GM23338 (cell line): ENCODE results near the gene PKD1L1. TPM values are rescaled to one million over a fixed set of nuclear protein-coding genes. Genes with fewer than 3 reads are reported as not detected.

ENCODE experiments used
- ATAC-seq: fragments of 200-7000 bp; cut with Tn5 transposase; 3 replicates; pipeline ENCODE4 v1.9.1; 2020
- DNase-seq: peaks from one replicate; pipeline ENCODE4 v3.0.0-alpha.2; 2015; ENCODE audit warnings: low spot score
- H2AFZ ChIP-seq: fragments of 200-600 bp; sonication (generic); 2 replicates; pipeline ENCODE4 v1.8.0; 2016; ENCODE audit warnings: antibody characterized with exemption, mild to moderate bottlenecking, moderate library complexity
- H3F3A ChIP-seq: fragments of 200-600 bp; sonication (generic); replicated peaks from 2 replicates; pipeline ENCODE4 v1.8.0; 2017; ENCODE audit warnings: antibody characterized with exemption, mixed run types, low read depth
- H3K27ac ChIP-seq: fragments of 200-600 bp; sonication (generic); 2 replicates; pipeline ENCODE4 v1.6.1; 2016; ENCODE audit warnings: low read depth
- H3K27me3 ChIP-seq: fragments of 200-600 bp; sonication (generic); 2 replicates; pipeline ENCODE4 v1.8.0; 2016; ENCODE audit warnings: mild to moderate bottlenecking, mixed run types, moderate library complexity; ENCODE audit not compliant: insufficient read depth
- H3K36me3 ChIP-seq: fragments of 200-600 bp; sonication (generic); 2 replicates; pipeline ENCODE4 v1.8.0; 2016; ENCODE audit warnings: mild to moderate bottlenecking; ENCODE audit not compliant: insufficient read depth
- H3K4me1 ChIP-seq: fragments of 200-600 bp; sonication (generic); 2 replicates; pipeline ENCODE4 v1.8.0; 2016; ENCODE audit warnings: mild to moderate bottlenecking, moderate library complexity; ENCODE audit not compliant: insufficient read depth
- H3K4me2 ChIP-seq: fragments of 200-600 bp; sonication (generic); 2 replicates; pipeline ENCODE4 v1.7.1; 2017; ENCODE audit warnings: mixed run types
- H3K4me3 ChIP-seq: fragments of 200-600 bp; sonication (generic); 2 replicates; pipeline ENCODE4 v1.6.1; 2016; ENCODE audit warnings: mixed run types
- H3K79me2 ChIP-seq: fragments of 200-600 bp; sonication (generic); replicated peaks from 2 replicates; pipeline ENCODE4 v1.8.0; 2017; ENCODE audit warnings: mild to moderate bottlenecking; ENCODE audit not compliant: insufficient read depth
- H3K9me2 ChIP-seq: fragments of 200-600 bp; sonication (generic); 2 replicates; pipeline ENCODE4 v1.8.0; 2017; ENCODE audit not compliant: insufficient read depth
- H4K20me1 ChIP-seq: fragments of 200-600 bp; sonication (generic); replicated peaks from 2 replicates; pipeline ENCODE4 v1.8.0; 2017; ENCODE audit warnings: mild to moderate bottlenecking; ENCODE audit not compliant: insufficient read depth
- H3K27ac Mint-ChIP-seq: 2 replicates; pipeline ENCODE4 v1.8.0; 2020; ENCODE audit warnings: inconsistent platforms, mild to moderate bottlenecking, moderate library complexity, mixed read lengths
- H3K27me3 Mint-ChIP-seq: 3 replicates; pipeline ENCODE4 v1.8.0; 2022; ENCODE audit warnings: low read depth, mild to moderate bottlenecking, moderate library complexity, mixed read lengths, inconsistent platforms; ENCODE audit not compliant: insufficient read depth, poor library complexity
- H3K36me3 Mint-ChIP-seq: 3 replicates; pipeline ENCODE4 v1.8.0; 2021; ENCODE audit warnings: low read depth, mild to moderate bottlenecking, inconsistent platforms, moderate library complexity, mixed read lengths
- H3K4me1 Mint-ChIP-seq: 3 replicates; pipeline ENCODE4 v1.8.0; 2020; ENCODE audit warnings: mild to moderate bottlenecking, inconsistent platforms, mixed read lengths
- H3K4me3 Mint-ChIP-seq: 3 replicates; pipeline ENCODE4 v1.8.0; 2021; ENCODE audit warnings: moderate library complexity, mild to moderate bottlenecking, inconsistent platforms, mixed read lengths
- H3K9me3 Mint-ChIP-seq: 3 replicates; pipeline ENCODE4 v1.8.0; 2020; ENCODE audit warnings: moderate library complexity, mild to moderate bottlenecking, inconsistent platforms, mixed read lengths
- CREB1 ChIP-seq: fragments of 250-450 bp; sonication (Bioruptor Pico); IDR thresholded peaks from 2 replicates; pipeline ENCODE4 v1.5.0; 2020; ENCODE audit warnings: low read depth, mild to moderate bottlenecking, moderate library complexity
- EZH2 ChIP-seq: fragments of 200-600 bp; sonication (generic); IDR thresholded peaks from one replicate; pipeline ENCODE4 v1.8.0; 2017; ENCODE audit warnings: antibody characterized with exemption, mild to moderate bottlenecking, low read depth; ENCODE audit not compliant: unreplicated experiment
- EZH2phosphoT487 ChIP-seq: fragments of 200-600 bp; sonication (generic); IDR thresholded peaks from one replicate; pipeline ENCODE4 v1.8.1; 2018; ENCODE audit warnings: antibody characterized with exemption; ENCODE audit not compliant: unreplicated experiment
- POLR2AphosphoS5 ChIP-seq: IDR thresholded peaks from 2 replicates; pipeline ENCODE4 v1.6.1; 2016; ENCODE audit warnings: antibody characterized with exemption, low read depth
- ZNF114 ChIP-seq: fragments of 250-450 bp; sonication (Bioruptor Pico); IDR thresholded peaks from 2 replicates; pipeline ENCODE4 v1.5.0; 2020; ENCODE audit warnings: mild to moderate bottlenecking, moderate library complexity
- ZNF331 ChIP-seq: fragments of 250-450 bp; sonication (Bioruptor Pico); IDR thresholded peaks from 2 replicates; pipeline ENCODE4 v1.5.0; 2020; ENCODE audit warnings: low read depth, mild to moderate bottlenecking, moderate library complexity
- polyA plus RNA-seq: library from polyadenylated mRNA; unstranded; fragments of >200 nt; fragmentation: Nextera tagmentation; extraction: Ambion mirVana; gene quantifications from 2 replicates; pipeline ENCODE4 v1.2.1, GENCODE V29; 2016
- total RNA-seq: library from RNA; depleted of rRNA; stranded (reverse); fragments of >200 nt; shearing (Covaris generic); gene quantifications from 2 replicates; pipeline ENCODE4 v1.2.3, GENCODE V29; 2014
- TF ChIP-seq, protein P1 (sequence below): fragments of 250-450 bp; sonication (Bioruptor Pico); IDR thresholded peaks from 2 replicates; pipeline ENCODE4 v1.5.0; 2020; ENCODE audit warnings: mild to moderate bottlenecking, moderate library complexity

Gene PKD1L1
- total and polyA plus RNA-seq, 2 experiments from 2014 or later = 0.03 TPM; not detected in 1

DNA sequence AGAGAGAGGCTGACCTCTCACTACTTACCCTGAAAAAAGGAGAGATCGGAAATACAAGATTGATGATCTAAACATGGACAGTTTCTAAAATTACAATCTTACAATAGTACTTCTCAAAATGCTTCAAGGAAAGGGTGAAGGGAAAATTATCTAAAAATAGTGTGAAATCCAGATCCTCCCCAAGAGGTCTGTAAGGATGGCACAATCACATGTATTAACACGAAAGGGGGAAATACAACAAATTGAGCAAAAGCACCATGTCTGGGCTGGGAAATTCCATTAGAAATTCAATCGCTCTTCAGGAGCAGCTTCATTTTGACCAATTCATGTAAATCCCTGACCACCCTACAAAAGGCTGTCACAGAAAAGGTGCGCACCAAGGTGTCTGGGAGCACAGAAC lies 67.0 kb downstream of the PKD1L1 start:
- no peak overlapping the region for H3K4me3 Mint-ChIP-seq

DNA sequence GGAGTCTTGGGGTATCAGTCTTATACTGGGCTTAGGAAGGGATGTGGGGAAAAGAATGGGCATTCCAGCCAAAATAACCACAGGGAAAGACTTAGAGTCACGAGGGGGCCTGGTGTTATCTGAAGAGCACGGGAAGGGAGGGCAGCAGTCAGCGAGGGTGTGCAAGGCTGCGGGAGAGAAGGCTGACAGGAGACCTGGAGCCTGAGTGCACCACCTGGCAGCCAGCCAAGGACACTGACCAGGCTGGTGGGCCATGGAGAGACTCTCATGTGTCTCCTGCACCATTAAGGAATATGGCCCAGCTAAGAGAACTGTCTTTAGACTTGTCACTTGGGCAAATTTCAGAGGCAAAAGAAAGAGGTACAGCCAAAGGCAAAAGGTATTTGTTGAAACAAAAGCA lies 69.6 kb downstream of the PKD1L1 start:
- Histone ChIP-seq H3K9me2 (no peaks in the 10 kb centered on the region), H3K36me3 (no peaks in the 10 kb centered on the region), H3F3A (no peaks in the 10 kb centered on the region), H3K4me2 (no peak overlapping the region), H2AFZ (no peak overlapping the region), H4K20me1 (no peaks in the 10 kb centered on the region), H3K27ac (no peak overlapping the region), H3K27me3 (no peaks in the 10 kb centered on the region), H3K4me3 (no peak overlapping the region), H3K79me2 (no peaks in the 10 kb centered on the region), H3K4me1 (no peaks in the 10 kb centered on the region)
- DNase-seq (no peak), ATAC-seq (no peak)
- Mint-ChIP-seq H3K27ac (no peak overlapping the region), H3K36me3 (no peaks in the 10 kb centered on the region), H3K4me3 (no peak overlapping the region), H3K9me3 (no peaks in the 10 kb centered on the region; the same call in 2 of the 3 replicates), H3K27me3 (no peaks in the 10 kb centered on the region), H3K4me1 (no peaks in the 10 kb centered on the region; the same call in 2 of the 3 replicates)
- TF ChIP-seq CREB1 (CRISPR knock-in tag) (no peak), POLR2AphosphoS5 (no peak)
- TF ChIP-seq, protein P1, sequence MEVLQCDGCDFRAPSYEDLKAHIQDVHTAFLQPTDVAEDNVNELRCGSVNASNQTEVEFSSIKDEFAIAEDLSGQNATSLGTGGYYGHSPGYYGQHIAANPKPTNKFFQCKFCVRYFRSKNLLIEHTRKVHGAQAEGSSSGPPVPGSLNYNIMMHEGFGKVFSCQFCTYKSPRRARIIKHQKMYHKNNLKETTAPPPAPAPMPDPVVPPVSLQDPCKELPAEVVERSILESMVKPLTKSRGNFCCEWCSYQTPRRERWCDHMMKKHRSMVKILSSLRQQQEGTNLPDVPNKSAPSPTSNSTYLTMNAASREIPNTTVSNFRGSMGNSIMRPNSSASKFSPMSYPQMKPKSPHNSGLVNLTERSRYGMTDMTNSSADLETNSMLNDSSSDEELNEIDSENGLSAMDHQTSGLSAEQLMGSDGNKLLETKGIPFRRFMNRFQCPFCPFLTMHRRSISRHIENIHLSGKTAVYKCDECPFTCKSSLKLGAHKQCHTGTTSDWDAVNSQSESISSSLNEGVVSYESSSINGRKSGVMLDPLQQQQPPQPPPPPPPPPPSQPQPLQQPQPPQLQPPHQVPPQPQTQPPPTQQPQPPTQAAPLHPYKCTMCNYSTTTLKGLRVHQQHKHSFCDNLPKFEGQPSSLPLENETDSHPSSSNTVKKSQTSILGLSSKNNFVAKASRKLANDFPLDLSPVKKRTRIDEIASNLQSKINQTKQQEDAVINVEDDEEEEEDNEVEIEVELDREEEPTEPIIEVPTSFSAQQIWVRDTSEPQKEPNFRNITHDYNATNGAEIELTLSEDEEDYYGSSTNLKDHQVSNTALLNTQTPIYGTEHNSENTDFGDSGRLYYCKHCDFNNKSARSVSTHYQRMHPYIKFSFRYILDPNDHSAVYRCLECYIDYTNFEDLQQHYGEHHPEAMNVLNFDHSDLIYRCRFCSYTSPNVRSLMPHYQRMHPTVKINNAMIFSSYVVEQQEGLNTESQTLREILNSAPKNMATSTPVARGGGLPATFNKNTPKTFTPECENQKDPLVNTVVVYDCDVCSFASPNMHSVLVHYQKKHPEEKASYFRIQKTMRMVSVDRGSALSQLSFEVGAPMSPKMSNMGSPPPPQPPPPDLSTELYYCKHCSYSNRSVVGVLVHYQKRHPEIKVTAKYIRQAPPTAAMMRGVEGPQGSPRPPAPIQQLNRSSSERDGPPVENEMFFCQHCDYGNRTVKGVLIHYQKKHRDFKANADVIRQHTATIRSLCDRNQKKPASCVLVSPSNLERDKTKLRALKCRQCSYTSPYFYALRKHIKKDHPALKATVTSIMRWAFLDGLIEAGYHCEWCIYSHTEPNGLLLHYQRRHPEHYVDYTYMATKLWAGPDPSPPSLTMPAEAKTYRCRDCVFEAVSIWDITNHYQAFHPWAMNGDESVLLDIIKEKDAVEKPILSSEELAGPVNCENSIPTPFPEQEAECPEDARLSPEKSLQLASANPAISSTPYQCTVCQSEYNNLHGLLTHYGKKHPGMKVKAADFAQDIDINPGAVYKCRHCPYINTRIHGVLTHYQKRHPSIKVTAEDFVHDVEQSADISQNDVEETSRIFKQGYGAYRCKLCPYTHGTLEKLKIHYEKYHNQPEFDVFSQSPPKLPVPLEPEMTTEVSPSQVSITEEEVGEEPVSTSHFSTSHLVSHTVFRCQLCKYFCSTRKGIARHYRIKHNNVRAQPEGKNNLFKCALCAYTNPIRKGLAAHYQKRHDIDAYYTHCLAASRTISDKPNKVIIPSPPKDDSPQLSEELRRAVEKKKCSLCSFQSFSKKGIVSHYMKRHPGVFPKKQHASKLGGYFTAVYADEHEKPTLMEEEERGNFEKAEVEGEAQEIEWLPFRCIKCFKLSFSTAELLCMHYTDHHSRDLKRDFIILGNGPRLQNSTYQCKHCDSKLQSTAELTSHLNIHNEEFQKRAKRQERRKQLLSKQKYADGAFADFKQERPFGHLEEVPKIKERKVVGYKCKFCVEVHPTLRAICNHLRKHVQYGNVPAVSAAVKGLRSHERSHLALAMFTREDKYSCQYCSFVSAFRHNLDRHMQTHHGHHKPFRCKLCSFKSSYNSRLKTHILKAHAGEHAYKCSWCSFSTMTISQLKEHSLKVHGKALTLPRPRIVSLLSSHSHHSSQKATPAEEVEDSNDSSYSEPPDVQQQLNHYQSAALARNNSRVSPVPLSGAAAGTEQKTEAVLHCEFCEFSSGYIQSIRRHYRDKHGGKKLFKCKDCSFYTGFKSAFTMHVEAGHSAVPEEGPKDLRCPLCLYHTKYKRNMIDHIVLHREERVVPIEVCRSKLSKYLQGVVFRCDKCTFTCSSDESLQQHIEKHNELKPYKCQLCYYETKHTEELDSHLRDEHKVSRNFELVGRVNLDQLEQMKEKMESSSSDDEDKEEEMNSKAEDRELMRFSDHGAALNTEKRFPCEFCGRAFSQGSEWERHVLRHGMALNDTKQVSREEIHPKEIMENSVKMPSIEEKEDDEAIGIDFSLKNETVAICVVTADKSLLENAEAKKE = no peak

More for the DNA sequence above, 67.0 kb downstream of the PKD1L1 start:
- Histone ChIP-seq H3F3A (no peaks in the 10 kb centered on the region), H3K27ac (no peak overlapping the region), H3K9me2 (no peaks in the 10 kb centered on the region), H4K20me1 (no peaks in the 10 kb centered on the region), H3K36me3 (no peaks in the 10 kb centered on the region), H3K79me2 (no peaks in the 10 kb centered on the region), H3K27me3 (no peaks in the 10 kb centered on the region), H2AFZ (no peak overlapping the region), H3K4me3 (no peak overlapping the region), H3K4me2 (no peak overlapping the region), H3K4me1 (no peaks in the 10 kb centered on the region)
- no peak for ATAC-seq
- TF ChIP-seq ZNF331 (CRISPR knock-in tag) (no peak), ZNF114 (CRISPR knock-in tag) (no peak), EZH2phosphoT487 (no peak), CREB1 (CRISPR knock-in tag) (no peak), EZH2 (no peak), POLR2AphosphoS5 (no peak)
- Mint-ChIP-seq H3K36me3 (no peaks in the 10 kb centered on the region), H3K9me3 (no peaks in the 10 kb centered on the region; the same call in 2 of the 3 replicates), H3K27ac (no peak overlapping the region), H3K27me3 (peaks cover 2% of the 10 kb centered on the region), H3K4me1 (no peaks in the 10 kb centered on the region; the same call in 2 of the 3 replicates)
- no peak for DNase-seq
